GM12801 (cell line): Measurements from ENCODE around the gene EXOSC5.

ENCODE experiments used
- CTCF ChIP-seq: IDR thresholded peaks from one replicate; pipeline ENCODE4 v1.5.1; 2011; ENCODE audit warnings: control low read depth; ENCODE audit not compliant: insufficient read length; ENCODE audit errors: extremely low read depth

EXOSC5 gene

GRCh38 chr19:41398598-41398997, 1.4 kb upstream of the EXOSC5 start:
- no peak for TF ChIP-seq CTCF

- no peak for TF ChIP-seq CTCF
Measured at GRCh38 chr19:41398050-41398418, 875 bp upstream of the EXOSC5 start.

- TF ChIP-seq CTCF: no peak
Measured at GRCh38 chr19:41395355-41395754, 1.8 kb downstream of the EXOSC5 start.

DNA sequence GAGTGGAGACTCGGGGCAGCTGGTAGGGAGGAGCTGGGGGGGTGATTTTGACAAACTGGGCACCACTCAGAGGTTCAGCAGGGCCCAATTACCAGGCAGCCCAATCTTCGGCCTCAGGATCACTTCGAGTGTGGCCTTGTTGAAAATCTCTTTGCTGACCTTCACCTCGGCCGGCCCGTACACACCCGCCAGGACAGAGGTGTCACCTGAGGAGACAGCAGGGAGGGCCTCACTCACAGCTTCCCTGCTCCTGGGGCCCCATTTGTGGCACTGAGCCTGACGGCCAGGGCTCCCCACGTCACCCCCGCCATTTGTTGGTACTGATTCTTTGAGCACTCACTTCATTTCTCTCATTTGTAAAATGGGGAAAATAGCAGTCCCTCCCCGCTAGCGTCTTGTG, 4.4 kb downstream of the EXOSC5 start:
- no peak for TF ChIP-seq CTCF

GRCh38 chr19:41391618-41392017, 5.5 kb downstream of the EXOSC5 start:
- no peak for TF ChIP-seq CTCF

DNA sequence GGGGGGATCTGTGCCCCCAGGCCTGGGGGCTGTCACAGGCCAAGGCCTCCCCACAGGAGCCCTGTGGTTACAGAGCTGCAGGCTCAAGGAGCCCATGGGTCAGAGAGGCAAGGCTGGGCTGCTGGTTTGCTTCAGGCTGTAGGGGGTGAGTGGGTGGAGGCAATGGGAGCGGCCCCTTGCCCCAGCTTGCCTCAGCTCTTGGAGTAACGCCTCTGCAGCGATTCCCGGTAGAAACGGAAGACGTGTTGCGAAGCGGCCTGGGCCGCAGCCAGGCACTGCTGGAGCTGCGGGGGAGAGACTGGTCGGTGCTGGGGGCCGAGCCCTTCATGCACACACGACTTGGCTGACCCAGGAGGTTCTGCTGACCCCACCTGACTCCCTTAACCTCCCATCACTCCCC, 10.7 kb downstream of the EXOSC5 start:
- no peak for TF ChIP-seq CTCF

- TF ChIP-seq CTCF: no peak
Measured at GRCh38 chr19:41384351-41384750, 12.8 kb downstream of the EXOSC5 start.
